ENCODE measurements around the gene TTC16.

The TTC16 gene

DNA sequence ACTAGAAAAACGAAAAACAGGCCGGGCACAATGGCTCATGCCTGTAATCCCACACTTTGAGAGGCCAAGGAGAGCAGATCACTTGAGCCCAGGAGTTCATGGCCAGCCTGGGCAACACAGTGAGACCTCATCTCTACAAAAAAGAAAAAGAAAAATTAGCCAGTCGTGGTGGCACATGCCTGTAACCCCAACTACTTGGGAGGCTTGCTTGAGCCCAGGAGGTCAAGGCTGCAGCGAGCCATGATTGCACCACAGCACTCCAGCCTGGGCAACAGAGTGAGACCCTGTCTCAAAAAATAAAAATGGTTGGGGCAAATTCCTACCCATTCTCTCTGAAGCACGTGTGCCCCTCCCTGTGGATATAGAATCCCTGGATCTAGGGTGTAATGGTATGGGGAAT, 17.5 kb upstream of the TTC16 start:
- DNase-seq: no peak

DNA sequence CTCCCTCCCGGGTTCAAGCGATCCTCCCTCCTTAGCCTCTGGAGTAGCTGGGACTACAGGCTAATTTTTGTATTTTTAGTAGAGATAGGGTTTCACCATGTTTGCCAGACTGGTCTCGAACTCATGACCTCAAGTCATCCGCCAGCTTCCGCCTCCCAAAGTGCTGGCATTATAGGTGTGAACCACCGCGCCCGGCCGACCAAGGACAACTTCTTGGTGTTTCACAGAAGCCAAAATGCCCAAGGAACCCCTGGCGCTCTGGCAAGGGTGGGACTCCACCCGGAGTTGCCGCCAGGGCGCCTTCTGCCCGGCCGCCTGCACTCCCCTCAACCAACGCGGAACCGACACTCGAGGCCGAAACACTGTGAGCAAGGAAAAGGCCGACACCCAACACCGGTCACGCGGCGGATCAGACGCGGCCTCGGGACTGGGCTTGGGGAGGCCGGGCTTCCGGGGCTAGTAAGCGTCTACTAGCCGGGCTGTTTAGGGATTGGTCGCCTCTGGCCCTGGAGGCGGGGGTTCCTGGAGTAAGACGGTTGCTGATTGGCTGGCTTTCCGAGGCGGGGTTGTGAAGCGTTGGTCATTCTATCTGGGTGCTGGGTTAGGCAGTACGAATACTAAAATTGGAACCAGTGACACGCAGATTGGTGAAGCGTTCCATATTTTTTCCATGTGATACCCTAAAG, 16.8 kb upstream of the TTC16 start:
- DNase-seq: peak; percentile 86

DNA sequence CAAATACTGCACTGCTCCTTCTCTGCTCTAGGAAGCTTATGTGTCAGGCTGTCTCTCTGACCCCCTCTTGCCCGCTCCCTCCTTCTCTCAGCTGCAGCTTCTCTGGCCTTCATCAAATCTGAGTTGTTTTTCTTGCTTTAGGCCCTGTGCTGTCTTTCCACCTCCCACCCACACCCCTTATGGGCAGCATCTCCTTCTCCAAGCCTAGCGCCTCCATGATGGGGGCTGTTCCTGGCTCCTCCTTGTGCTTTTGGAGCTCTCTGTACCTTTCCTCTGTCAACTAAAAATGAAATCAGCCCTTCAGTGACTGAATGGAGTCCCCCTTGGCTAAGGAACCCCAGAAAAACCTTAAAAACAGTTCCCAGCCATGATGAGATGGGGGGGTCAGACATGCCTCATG, 15.7 kb upstream of the TTC16 start:
- DNase-seq: no peak

DNA sequence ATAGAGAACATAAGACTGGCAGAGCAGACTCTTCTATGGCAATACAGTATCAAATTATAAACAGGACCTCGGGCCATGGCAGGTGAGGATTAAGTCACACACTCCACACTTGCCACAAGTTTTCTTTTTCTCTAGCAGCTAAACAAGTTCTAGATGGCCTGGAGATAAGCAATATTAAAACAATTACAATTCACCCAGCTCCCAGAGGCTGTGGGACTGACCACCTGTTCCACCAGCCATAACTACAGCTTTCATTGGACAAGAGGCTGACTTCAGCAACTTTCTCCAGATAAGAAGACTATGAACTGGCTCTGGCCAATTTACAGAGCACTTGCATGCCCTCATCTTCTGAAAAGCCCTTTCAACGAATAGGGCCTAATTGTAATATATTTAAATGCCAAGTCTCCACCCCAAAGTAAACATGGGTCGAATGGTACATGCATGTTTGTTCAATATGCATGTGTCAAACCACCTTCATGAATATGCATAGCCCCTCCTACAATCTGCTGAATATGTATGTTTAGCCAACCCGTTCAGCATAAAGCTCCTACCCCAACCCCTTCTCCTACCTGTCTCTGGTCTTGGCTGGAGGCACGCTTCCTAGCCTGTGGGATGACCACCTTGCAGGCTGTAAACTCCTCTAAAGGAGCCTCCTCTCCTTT, 15.2 kb upstream of the TTC16 start:
- no peak for DNase-seq

DNA sequence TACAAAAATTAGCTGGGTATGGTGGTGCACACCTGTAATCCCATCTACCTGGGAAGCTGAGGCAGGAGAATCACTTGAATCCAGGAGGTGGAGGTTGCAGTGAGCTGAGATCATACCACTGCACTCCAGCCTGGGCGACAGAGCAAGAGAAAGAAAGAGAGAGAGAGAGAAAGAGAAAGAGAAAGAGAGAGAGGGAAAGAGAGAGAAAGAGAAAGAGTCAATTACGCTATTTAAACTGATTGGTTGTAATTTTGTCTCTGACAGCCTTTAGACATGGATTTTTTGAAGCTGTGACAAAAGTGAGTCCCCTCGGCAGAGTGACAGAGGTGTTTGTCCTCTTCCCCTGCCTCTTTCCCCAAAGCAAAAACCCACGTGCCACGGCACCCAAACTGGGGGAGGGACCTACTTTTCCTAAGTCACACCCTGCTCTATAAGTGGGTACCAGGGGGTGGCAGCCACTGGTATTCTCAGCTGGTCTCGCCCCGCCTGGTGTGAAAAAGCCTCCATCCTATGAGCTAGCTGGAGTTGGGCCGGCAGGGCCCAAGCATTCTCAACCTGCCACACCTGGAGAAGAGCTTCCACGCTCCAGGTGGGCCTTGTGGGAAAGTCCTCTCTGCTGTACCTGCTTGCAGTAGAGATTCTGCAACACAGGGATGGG, 12.5 kb upstream of the TTC16 start:
- no peak for DNase-seq

DNA sequence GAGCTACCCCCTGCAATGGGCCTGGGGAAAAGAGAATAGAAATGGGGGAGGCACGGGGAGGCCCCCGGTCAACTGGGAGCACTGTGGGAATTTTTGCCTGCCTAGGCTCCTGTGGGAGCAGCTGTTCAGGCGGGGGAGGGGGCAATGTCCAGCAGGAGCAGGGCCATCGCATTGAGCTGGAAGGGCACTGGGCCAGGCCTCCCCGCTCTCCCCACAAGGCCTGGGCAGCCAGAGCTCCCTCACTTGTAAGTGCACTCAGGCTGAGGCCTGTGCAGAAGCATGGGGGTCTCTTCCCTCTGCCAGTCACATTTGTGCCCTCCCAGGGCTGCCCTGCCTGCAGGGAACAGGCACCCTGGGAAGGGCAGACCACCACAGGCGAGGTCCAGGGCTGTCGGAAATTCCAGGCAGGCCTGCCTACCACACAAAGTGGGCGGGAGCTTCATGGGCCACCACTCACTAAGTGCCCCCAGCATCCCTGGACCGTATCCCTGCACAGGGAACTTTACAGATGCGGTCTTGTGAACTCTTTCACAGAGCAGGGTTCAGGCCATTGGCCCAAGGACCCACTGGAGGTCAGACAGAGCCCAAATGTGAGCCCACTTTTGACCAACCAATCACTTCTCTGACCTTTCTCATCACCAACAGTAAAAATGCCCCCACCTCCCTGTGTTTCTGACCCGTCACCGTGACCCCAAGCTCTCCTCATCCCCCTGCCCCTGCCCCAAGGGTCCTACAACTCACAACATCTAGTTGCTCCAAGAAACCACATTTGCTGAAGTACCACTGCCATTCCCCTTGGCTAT, 10.1 kb upstream of the TTC16 start:
- DNase-seq: no peak

DNA sequence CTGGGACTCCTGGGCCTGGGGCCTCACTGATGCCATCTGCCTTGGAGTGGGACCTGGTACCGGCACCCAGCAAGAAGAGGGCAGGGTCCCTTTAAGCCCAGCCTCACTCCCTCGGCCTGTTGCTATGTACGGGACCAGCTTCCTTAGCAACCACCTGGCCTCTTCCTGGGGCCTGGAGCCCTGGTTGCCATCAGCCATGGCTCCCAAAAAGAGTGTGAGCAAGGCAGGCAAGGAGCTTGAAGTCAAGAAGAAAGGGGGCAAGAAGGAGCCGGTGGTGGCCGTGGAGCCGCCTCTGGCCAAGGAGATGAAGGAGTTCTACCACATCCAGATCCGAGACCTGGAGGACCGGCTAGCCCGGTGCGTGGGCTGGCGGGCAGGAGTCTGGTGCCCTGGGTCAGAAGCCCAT, 9.0 kb upstream of the TTC16 start, which contains the start of gene CFAP157:
CFAP157 (plus strand) TSS at position 153 of the 406 bp plus-strand sequence; CDS start at position 197, 44 bp downstream.
- DNase-seq: no peak

DNA sequence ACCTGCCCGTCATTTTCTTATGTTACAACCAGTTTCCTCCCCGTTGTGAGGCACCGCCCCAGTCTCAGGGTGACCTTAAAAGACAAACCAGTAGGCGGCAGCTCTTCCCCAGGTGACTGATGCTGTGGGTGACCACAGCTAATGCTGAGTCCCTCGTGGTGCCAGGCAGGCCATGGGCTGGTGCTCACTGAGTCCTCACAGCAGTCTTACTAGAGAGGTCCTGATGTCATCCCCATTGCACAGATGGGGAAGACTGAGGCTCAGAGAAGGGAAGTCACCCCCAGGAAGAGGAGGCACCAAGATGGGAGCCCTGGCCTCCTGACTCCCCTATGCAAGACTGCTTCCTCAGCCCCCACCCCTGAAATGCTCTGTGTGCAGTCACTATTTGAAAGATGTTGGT, 8.1 kb upstream of the TTC16 start:
- DNase-seq: no peak

DNA sequence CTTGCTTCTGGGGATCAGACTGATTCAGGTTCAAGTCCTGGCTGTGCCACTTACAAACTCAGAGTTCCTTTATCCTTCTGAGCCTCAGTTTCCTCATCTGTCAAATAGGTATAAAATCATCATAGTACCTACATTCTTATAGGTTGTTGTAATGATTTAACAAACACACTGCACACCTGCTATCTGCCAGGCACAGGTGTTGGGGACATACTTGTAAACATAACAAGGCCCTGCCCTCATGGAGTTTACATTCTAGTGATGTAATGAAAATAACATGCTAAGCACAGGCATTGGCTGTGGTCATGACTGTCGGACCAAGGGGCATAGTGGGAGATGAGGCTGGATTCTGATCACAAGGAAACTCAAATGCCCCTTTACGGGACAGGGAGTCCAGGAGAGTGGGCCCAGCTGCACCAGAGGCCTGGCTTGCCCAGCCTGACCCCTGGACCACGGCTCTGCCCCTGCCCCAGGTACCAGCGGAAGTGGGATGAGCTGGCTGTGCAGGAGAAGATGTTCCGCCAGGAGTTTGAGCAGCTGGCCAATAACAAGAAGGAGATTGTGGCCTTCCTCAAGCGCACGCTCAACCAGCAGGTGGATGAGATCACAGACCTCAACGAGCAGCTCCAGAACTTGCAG, 6.8 kb upstream of the TTC16 start:
- DNase-seq: no peak

DNA sequence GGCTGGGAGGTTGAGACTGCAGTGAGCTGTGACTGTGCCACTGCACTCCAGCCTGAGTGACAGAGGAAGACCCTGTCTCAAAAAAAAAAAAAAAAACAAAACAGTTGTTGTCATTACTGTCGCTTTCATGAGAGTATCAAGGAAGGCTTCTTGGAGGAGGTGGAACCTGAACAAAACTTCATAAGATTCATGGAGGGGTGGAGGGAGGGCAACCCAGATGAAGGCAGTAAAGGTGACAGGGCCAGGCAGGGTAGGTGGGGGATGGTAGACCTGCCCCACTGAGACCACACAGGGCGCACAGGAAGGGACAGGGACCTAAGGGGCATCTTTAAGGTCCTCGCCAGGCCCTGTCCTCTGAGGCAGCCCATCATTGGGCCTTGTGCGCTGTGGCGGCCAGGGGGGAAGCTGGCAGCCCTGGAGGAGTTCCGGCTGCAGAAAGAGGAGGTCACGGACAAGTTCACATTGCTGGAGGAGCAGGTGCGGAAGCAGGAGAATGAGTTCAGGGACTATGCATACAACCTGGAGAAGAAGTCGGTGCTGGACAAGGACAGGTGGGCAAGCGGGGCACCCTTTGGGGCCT, 5.6 kb upstream of the TTC16 start:
- no peak for DNase-seq

DNA sequence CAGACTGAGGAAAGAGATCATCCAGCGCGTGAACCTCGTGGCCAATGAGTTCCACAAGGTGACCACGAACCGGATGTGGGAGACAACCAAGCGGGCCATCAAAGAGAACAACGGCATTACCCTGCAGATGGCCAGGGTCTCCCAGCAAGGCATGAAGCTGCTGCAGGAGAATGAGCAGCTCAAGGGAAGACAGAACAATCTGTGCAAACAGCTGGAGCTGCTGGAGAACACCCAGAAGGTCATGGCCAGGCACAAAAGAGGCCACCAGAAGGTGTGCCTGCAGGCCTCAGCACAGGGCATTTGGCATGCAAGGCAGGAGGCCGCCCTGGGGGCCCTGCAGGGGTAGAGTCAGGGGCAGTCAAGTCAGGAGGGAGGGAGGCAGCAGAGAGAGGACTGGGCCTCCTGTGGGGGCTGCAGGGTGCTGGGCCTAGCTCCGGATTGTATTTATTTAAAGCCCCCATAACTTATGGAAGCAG, 4.6 kb upstream of the TTC16 start:
- DNase-seq: no peak

DNA sequence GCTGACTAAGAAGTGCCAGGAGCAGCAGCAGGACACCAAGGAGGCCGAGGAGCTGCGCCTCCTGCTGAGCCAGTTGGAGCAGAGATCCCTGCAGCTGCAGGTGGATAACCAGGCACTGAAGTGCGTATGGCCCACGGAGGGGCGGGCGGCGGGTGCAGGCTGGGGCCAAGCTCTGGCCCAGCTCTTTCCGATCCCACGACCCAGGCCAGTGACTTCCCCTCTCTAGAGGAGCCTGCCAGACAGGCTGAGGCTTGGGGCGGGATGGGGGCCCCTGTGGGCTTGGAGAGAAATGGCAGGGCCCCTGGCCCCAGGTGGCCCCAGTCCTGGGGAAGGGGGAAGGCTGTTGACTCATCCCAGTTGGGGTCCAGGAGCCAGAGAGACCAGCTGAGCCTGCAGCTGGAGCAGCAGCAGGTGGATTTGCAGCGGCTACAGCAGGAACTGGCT, 4.0 kb upstream of the TTC16 start:
- DNase-seq: no peak

DNA sequence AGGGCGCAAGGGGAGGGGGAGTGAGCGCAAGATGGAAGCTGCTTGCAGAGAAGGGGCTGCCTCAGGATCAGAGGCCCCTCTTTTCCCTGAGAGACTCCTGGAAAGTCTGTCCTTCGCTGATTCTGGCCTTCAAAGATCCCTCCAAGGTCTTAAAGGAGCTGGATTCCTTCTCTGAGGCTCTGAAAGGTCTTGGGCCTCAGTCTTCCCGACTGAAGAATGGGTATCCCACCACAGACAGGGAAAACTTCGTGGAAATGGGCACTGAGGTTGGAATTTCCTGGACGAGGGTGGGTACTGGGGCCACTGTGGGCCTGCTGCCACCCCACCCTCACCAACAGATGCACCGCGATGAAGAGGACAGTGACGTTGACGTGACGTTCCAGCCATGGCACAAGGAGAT, 3.5 kb upstream of the TTC16 start:
- no peak for DNase-seq

DNA sequence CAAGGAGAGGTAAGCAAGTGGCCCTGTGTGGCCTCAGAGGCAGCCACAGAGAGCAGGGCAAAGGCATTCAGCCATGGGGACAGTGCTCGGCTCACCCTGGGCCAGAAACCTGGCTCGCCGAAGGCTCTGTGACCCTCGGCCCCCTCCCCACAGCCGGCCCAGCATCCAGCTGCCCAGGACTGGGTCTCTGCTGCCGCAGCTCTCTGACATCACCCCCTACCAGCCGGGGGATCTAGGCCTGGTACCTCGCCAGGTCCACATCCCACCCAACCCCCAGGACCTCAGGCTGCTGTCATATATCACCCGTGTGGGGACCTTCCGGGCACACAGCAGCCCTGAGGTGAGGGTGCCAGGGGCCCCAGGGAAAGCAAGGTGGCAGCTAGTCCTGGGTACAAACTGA, 3.0 kb upstream of the TTC16 start:
- no peak for DNase-seq

DNA sequence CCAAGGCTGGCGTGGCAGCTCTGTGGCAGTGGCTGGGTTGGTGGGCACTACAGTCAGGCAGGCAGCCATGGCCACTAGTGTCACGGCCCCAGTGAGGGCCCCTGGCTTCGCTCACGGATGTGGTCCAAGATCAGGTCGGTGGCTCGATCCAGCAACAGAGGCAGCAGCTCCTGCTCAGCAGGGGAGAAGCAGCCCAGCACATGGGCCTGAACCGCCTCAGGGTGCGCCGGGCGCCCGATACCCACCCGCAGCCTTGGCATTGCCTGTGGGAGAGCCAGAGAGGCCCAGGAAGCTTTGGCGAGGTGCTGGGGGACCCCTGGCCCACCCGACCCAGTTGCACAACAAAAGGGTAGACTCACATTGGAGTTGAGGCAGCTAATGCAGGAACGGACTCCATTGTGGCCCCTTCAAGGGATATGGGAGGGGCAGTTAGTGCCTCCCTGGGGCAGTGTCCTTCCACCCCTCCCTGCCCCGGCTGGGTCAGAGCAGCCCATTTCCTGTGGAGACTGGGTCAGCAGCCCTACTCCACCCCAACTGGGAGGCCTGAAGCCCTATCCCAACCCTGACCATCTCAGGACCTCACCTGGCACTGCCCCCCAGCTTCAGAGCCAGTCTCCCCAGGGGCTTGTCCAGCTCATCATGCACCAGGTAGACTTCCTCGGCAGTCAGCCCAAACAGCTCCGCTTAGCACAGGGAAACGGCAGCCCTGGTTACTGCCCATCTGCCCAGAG, 1.7 kb upstream of the TTC16 start:
- no peak for DNase-seq

DNA sequence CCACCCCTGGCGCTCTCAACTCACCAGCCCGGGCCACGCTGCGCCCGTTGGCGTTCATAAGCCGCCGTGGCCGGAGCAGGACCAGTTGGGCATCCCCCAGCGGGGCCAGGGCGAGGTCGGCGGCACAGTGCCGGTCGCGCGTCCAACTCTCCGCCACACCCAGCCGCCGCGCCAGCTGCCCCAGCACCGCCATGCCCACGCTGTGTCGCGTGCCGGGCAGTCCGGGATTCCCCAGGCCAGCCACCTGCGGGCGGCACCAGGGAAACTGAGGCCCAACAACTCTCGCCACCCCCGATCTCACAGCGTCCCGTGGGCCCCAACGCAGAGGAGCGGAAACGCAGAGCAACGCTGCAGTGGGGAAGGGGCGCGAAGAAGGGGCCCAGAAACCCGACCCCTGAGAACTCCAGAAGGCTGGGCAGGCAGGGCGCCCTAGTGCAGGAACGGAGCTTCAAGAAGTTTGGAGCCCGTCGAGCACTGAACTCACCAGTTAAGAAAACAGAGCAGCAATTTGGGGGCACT, 869 bp upstream of the TTC16 start:
- DNase-seq: peak; percentile 49

DNA sequence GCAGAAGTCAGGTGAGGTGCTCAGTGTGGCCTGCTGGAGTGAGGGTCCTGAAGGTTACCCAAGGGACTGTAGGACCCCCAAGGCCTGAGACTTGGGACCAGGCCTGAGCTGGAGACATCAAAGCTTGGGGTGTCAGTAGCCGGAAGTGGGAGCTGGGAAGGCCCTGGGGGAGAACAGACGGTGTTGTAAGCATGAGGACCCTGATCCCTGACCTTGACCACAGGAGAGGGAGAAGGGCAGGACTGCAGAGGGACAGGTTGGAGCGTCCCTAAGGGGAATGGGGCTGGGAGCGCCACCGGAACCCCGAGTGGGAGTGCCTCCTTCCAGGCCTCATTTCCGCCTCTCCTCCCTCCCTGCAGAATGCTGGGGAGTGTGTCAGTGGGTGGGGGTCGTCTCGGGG, 533 bp downstream of the TTC16 start:
- no peak for DNase-seq

DNA sequence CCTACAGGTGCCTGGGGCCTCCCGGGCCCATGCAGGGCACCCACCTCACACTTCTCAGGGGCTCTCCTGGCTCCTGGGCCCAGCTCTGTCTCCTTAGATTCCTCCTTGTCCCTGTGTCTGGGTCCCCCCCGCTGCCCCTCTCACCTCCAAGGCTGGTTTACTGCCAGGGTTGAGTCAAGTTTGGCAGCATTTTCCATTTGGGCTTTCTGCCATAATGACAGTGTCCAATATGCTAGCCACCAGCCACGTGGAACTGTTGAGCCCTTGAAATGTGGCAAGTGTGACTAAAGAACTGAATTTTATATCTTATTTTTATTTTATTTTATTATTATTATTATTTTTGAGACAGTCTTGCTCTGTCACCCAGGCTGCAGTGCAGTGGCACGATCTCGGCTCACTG, 1.9 kb downstream of the TTC16 start:
- no peak for DNase-seq

DNA sequence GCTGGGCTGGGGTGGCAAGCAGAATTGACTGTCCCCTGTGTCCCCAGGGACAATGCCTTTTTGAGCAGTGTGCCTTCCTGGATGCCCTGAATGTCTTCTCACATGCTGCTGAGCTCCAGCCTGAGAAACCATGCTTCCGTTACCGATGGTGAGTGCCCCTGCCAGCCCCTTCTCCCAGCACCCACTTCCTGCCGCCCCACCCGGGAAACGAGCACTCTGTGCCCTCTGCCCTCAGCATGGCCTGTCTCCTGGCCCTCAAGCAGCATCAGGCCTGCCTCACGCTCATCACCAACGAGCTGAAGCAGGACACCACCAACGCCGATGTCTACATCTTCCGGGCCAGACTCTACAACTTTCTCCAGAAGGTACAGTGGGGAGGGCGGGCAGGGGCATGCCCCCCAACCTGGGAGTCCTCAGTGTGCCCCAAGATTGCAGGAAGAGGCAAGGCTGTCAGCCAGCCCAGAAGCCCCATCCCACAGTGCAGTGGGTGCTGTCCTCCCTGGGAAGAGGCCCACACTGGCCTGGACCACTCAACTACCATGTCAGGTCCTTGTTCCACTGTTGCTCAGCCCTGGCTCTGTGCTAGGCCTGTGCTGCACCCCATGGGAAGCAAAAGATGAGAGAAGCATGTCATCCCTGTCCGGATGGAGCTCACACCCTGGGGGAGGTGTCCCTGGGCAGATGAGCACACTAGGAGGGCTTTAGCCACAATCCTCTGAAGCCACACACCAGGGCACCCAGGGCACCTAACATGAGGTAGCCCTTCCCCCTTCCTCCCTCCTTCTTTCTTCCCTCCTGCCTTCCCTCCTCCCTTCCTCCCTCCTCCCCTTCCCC, 4.4 kb downstream of the TTC16 start:
- no peak for DNase-seq

DNA sequence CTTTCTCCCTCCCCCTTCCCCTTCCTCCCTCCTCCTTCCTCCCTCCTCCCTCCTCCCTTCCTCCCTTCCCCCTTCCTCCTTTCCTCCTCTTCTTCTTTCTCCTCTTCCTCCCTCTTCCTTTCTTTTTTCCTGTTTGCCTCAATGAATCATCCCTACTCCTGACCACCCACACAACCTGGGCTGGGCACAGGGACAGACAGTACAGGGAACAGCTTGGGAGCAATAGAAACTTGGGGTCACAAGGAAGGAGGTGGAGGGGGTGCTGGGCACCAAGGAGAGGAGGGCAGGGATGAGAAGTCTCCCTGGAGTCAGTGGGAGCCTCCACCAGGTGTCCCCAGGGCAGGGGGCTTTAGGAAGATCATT, 5.0 kb downstream of the TTC16 start:
- DNase-seq: no peak

Data from activated CD4-positive, CD25-positive, alpha-beta regulatory T cell treated with anti-CD3 and anti-CD28 coated beads, Interleukin-2, amount 50 U/mL, for 72 hours (primary cell).